Stimulated activated CD8-positive, alpha-beta memory T cell treated with anti-CD3 and anti-CD28 coated beads, Interleukin-4, amount 100 ng/mL, for 4 hours (primary cell): ENCODE data around the gene CLIC2.

Experiments used
- DNase-seq, 2 donors: peaks; one replicate each; pipeline ENCODE4 v3.0.0-alpha.2; 2020; ENCODE audit warnings: low read depth in 2 of 2, low spot score in 1 of 2

Gene CLIC2

DNA sequence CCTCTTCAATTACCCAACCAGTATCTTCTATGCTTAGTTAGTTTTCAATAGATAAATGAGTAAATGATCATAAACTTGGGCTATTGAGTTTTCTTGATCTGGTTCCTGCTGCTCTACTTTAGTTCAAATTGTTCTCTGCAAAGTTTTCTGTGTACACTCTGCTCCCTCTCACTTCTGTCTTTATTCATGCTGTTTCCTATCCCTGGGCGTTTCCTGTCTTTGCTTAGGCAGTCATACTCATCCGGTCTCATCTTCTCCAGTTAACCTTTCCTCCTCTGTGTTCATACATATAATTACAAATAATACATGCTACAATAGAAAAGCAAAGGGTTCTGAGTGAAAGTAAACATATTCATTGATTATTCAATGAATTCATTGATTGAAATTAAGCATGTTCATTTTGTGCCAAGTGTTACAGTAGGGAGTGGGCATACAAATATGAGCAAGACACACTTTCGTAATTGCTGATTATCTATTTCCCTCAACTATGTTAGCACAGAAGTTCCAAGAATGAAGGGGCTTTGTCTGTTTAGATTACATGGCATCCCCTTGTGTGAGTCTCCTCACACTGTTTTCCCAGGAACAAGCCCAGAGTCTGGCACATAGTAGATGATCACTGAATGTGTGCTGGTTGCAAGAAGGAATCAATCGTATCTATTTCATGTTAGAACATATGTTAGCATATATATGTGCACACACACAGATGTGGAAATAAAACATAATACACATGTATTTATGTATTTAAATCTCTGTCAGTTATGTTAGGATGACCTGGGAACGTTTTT lies 71.3 kb downstream of the CLIC2 start:
- DNase-seq, result no peak

DNA sequence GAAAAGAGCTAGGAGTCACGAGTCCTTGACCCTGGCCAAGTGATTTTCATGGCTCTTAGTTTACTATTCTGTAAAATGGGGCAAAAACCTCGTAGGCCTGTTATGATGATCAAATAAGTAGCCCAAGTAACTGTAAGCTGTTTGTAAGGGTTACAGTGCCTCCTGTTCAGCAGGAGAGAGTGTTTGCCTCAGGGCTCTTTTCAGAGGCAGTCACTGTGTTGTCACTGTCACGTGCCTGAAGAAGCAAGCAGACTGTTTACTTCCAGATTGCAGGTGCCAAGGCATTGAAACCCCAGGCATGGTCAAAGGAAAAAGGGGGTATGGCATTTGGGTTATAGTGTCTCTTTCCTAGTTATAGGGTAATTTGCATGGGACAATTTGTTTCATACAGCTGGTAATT lies 74.7 kb downstream of the CLIC2 start:
- no peak for DNase-seq

DNA sequence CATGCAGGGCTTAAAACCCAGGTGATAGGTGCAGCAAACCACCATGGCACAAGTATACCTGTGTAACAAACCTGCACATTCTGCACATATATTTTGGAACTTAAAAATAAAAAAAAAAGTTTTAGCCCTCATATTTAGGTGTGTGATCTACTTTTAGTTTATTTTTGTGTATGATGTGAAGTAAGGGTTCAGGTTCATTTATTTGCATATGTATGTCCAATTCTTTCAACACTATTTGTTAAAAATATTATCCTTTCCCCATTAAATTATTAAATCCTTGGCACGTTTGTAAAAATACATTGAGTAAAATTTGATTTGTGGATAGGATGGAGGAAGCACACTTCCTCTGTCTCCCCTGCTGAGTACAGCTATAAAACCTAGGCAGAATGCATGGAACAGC lies 83.0 kb downstream of the CLIC2 start:
- DNase-seq, result no peak

DNA sequence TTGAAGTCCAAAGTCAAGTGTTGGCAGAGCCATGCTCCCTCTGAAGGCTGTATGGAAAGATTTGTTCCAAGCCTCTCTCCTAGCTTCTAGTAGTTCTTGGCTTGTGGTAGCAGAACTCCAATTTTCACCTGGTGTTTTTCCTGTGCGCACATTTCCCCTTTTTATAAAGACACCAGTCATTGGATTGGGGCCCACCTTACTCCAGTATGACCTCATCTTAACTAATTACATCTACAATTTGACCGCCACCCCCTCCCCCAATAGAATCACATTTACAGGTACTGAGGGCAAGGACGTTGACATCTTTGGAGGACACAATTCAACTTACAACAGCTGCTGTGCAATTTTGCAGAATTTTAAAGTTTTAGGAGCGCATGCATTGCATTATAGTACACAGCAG lies 86.9 kb downstream of the CLIC2 start:
- no peak for DNase-seq

DNA sequence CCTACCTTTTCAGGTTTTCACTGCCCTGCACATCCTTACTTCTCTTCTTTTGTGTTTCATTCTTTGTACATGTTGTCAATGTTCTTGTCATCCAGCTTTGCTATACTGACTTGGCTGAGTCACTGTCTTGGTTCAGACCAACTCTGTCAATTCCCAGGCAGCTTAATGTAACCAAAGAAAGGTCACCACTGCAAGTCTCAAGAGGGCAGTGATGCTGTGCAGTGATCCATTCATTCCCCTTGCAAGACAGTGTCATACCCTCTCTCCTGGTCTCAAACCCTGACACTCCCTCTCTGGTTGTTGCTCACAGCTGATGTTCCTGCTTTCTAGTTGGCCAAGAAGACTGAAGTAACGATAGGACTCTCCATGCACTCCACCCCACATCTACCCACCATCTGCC lies 87.7 kb downstream of the CLIC2 start:
- no peak for DNase-seq

DNA sequence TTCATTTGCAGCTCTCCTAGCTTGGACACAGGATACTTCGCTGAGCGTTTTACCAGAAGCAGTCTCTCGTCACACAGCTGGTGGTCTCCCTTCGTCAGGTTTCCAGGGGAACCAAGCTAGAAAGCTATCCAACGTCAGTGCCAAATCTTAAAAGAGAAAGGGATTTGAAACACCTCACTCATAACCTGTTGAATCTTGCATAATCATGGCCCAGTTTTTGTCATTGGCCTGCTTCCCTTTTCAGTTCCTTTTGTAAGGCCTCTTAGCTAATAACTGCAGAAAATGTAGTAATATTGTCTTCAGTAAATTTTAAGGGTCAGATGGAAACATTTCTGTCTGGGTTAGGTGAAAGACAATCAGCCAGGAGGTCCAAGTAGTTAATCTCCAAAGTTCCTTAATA lies 92.1 kb downstream of the CLIC2 start:
- DNase-seq, result no peak

DNA sequence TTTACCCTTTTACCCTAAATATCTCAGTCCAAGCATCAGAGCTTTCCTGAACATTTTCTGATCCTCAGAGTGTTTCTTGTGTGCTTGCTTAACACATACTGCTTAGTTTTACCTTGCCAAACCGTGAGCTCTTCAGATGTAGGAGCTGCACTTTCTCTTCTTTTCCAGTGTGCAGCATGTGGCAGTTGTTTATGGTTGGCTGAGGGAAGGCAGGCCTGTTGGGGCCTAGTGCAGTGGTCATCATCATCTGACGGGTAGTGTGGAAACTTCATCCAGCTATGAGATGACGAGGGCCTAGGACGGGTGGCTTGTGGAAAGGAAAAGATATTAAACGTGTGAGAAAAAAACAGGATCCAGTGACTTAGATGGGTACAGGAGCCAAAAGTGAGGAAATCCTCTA lies 96.7 kb downstream of the CLIC2 start:
- no peak for DNase-seq

DNA sequence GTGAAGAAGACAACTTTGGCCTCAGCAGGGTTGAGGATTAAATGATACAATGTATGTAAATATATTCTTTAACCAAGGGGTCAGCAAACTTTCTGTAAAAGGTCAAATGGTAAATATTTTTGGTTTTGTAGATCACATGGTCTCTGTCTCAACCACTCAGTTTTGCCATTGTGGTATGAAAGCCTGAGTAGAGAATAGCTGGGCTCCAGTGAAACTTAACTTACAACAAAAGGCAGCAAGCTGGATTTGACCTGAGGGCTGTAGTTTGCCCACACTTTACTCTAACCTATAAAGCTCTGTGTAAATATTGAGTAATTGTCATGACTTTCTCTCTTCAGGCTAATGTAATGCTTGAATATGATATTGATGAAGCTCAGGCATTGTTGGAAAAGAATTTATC lies 98.5 kb downstream of the CLIC2 start:
- DNase-seq, result no peak

DNA sequence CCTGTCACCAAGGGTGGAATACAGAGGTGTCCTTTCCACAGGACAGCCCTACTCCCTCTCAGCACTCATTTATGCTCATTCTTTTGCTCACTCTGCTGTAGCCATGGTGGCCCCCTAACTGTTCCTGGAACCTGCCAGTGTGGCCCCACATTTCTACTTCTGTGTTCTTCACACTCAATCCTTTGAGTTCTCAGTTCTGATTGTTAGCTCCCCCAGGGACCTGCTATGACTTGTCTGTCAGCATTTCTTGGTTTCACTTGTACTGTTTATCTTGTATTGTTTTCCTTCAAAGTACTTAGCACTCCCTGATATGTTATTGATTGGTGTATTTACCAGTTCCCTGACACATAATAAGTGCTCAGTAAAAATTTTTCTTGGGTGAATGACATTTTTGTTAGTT lies 103.3 kb downstream of the CLIC2 start:
- no peak for DNase-seq
